B cell (primary cell): ENCODE measurements around the gene ANXA1. TPM values are rescaled to one million over a fixed set of nuclear protein-coding genes. Genes with fewer than 3 reads are reported as not detected.

Experiments used
- ATAC-seq: fragments of 200-7000 bp; cut with Tn5 transposase; one replicate; pipeline ENCODE4 v1.10.0; 2021; ENCODE audit warnings: low read depth, mild to moderate bottlenecking, moderate number of reproducible peaks, moderate library complexity
- CTCF ChIA-PET: fragments of 350-600 bp; sonication (Branson Sonifier 250); formaldehyde crosslinking; loops from one replicate; lab custom pipeline; 2021; ENCODE audit warnings: antibody characterized with exemption, inconsistent platforms; lab: Charles Lee
- POLR2A ChIA-PET: fragments of 350-600 bp; sonication (Branson Sonifier 250); formaldehyde crosslinking; loops from one replicate; lab custom pipeline; 2021; ENCODE audit warnings: antibody characterized with exemption; lab: Charles Lee
- DNase-seq: peaks from one replicate; pipeline ENCODE4 v3.0.0; 2013
- H2AFZ ChIP-seq: 2 replicates; pipeline ENCODE4 v1.6.1; 2012; ENCODE audit warnings: mild to moderate bottlenecking, low read depth, low read length; ENCODE audit not compliant: insufficient read depth, poor library complexity, severe bottlenecking
- H3K27ac ChIP-seq, 2 donors: 1 replicate in 1 of 2; 2 replicates in 1 of 2; pipeline ENCODE4 v1.5.1; 2012 to 2013; ENCODE audit warnings: low read length in 2 of 2, mild to moderate bottlenecking in 2 of 2, moderate library complexity in 1 of 2
- H3K27me3 ChIP-seq, 4 experiments: fragments of 200-600 bp in 1 of 4; sonication (generic) in 1 of 4; replicated peaks in 1 of 4; 1 replicate in 2 of 4; 2 replicates in 2 of 4; pipeline versions ENCODE4 v1.6.1 to v1.7.0; 2013 to 2016; ENCODE audit warnings: low read length in 3 of 4, mild to moderate bottlenecking in 2 of 4, mixed read lengths in 1 of 4, moderate library complexity in 1 of 4; ENCODE audit not compliant: insufficient read depth in 4 of 4, control insufficient read depth in 3 of 4; ENCODE audit errors: control extremely low read depth in 1 of 4
- H3K36me3 ChIP-seq, 2 experiments: replicated peaks in 1 of 2; 1 replicate in 1 of 2; 2 replicates in 1 of 2; pipeline versions ENCODE4 v1.6.1 to v1.7.1; 2013; ENCODE audit warnings: low read length in 1 of 2; ENCODE audit not compliant: insufficient read depth in 2 of 2, control insufficient read depth in 1 of 2; ENCODE audit errors: control extremely low read depth in 1 of 2, extremely low read depth in 1 of 2
- H3K4me1 ChIP-seq, 2 donors: fragments of 200-600 bp in 1 of 2; sonication (generic) in 1 of 2; 1 replicate in 1 of 2; 2 replicates in 1 of 2; pipeline versions ENCODE4 v1.5.1 to v1.6.1; 2013 to 2017; ENCODE audit warnings: low read length in 2 of 2; ENCODE audit not compliant: control insufficient read depth in 2 of 2, insufficient read depth in 2 of 2
- H3K4me2 ChIP-seq: replicated peaks from 2 replicates; pipeline ENCODE3; 2012; ENCODE audit warnings: mild to moderate bottlenecking, low read depth, low read length; ENCODE audit not compliant: poor library complexity, severe bottlenecking
- H3K4me3 ChIP-seq, 5 experiments: fragments of 200-600 bp in 1 of 5; sonication (generic) in 1 of 5; 1 replicate in 3 of 5; 2 replicates in 2 of 5; pipeline versions ENCODE4 v1.5.1 to v1.7.0; 2011 to 2016; ENCODE audit warnings: low read length in 4 of 5, mild to moderate bottlenecking in 4 of 5, low read depth in 2 of 5, control low read depth in 1 of 5, moderate library complexity in 1 of 5; ENCODE audit not compliant: insufficient read depth in 1 of 5; ENCODE audit errors: control extremely low read depth in 1 of 5, extremely low read depth in 1 of 5
- H3K79me2 ChIP-seq: fragments of 200-600 bp; sonication (generic); one replicate; pipeline ENCODE4 v1.6.0; 2016; ENCODE audit warnings: low read length; ENCODE audit not compliant: control insufficient read depth, insufficient read depth
- H3K9ac ChIP-seq: fragments of 200-600 bp; sonication (generic); 2 replicates; pipeline ENCODE4 v1.6.1; 2017; ENCODE audit warnings: mild to moderate bottlenecking, low read length, moderate library complexity
- H3K9me3 ChIP-seq, 3 donors: one replicate each; pipeline versions ENCODE4 v1.6.1 to v1.7.1; 2013; ENCODE audit warnings: low read length in 2 of 3; ENCODE audit not compliant: control insufficient read depth in 2 of 3, insufficient read depth in 1 of 3; ENCODE audit errors: control extremely low read depth in 1 of 3
- H4K20me1 ChIP-seq: 2 replicates; pipeline ENCODE4 v1.6.0; 2012; ENCODE audit warnings: mild to moderate bottlenecking, low read length; ENCODE audit not compliant: insufficient read depth, control insufficient read depth, poor library complexity, severe bottlenecking
- H3K27ac Mint-ChIP-seq: one replicate; pipeline ENCODE4 v1.8.0; 2021; ENCODE audit warnings: mixed read lengths
- H3K27me3 Mint-ChIP-seq: one replicate; pipeline ENCODE4 v1.8.0; 2021; ENCODE audit warnings: mixed read lengths
- H3K4me1 Mint-ChIP-seq: one replicate; pipeline ENCODE4 v1.8.0; 2021; ENCODE audit warnings: mixed read lengths
- H3K4me3 Mint-ChIP-seq: one replicate; pipeline ENCODE4 v1.8.0; 2021; ENCODE audit warnings: mixed read lengths
- H3K9me3 Mint-ChIP-seq: one replicate; pipeline ENCODE4 v1.8.0; 2022; ENCODE audit warnings: mixed read lengths; ENCODE audit not compliant: insufficient read depth
- EZH2 ChIP-seq: IDR thresholded peaks from 2 replicates; pipeline ENCODE4 v1.6.1; 2012; ENCODE audit warnings: borderline replicate concordance, low read depth, mild to moderate bottlenecking, moderate library complexity, low read length; ENCODE audit not compliant: insufficient read depth, poor library complexity, severe bottlenecking
- WGBS: methylation state at CpG from one replicate; pipeline ENCODE4 v1.1.5; 2013; ENCODE audit warnings: missing lambda C conversion rate; ENCODE audit not compliant: insufficient coverage; 5-methylcytosine and 5-hydroxymethylcytosine counted together
- intact Hi-C: fragments of 100-400 bp; cut with micrococcal nuclease; formaldehyde crosslinking; loops from one replicate; pipeline ENCODE4 v1.10.0; 2022
- polyA plus RNA-seq: library from polyadenylated mRNA; depleted of rRNA; stranded (reverse); fragments of >200 nt; gene quantifications from 2 replicates; pipeline ENCODE4 v1.2.3, GENCODE V29; 2012
- total RNA-seq, 2 donors: library from RNA; stranded (reverse); fragments of 120-200 nt in 1 of 2; gene quantifications; 1 replicate in 1 of 2; 2 replicates in 1 of 2; pipeline versions ENCODE4 v1.2.3 to v1.2.4, GENCODE V29; 2013 to 2022
- TF ChIP-seq, protein P1 (sequence below): fragments of 200-600 bp; IDR thresholded peaks from one replicate; pipeline ENCODE4 v1.8.0; 2022; ENCODE audit warnings: antibody characterized with exemption, mild to moderate bottlenecking

ANXA1 gene
- total and polyA plus RNA-seq, 2 donors (not counting 1 experiment from before 2014, with no cell fraction given): 0.99 to 15.4 TPM

DNA sequence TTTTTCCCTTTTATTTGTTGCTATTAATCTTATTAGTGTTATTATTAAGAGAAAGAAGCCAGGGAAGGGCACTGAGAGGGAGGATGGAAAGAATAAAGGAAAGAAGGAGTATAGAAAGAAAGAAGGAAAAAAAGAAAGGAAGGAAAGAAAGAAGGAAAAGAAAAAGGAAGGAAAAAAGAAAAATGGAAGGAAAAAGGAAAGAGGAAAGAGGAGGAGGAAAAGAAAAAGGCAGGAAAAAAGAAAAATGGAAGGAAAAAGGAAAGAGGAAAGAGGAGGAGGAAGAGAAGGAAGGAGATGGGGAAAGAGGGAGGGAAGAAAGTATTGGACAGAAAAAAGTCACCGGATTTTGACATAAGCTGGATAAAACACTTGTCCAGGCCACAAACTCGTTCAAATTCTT is 47.8 kb downstream of the ANXA1 start:
- Histone ChIP-seq H3K9me3 (no peaks in the 10 kb centered on the region), H3K36me3 (no peaks in the 10 kb centered on the region), H3K4me3 (no peak overlapping the region), H3K27me3 (no peaks in the 10 kb centered on the region), H4K20me1 (no peaks in the 10 kb centered on the region), H3K4me2 (no peak overlapping the region), H2AFZ (no peak overlapping the region), H3K9ac (no peak overlapping the region), H3K79me2 (no peaks in the 10 kb centered on the region), H3K27ac (no peak overlapping the region), H3K4me1 (no peaks in the 10 kb centered on the region)
- CTCF ChIA-PET: no interaction called here
- DNase-seq (no peak), ATAC-seq (no peak)
- WGBS: 33% methylated on average over 1 of the region's 2 CpGs
- no peaks in the 10 kb centered on the region for H3K9me3 Mint-ChIP-seq
- peaks cover 3% of the 10 kb centered on the region for H3K27me3 Mint-ChIP-seq
- no peaks in the 10 kb centered on the region for H3K4me1 Mint-ChIP-seq
- H3K27ac Mint-ChIP-seq: no peak overlapping the region
- no peak overlapping the region for H3K4me3 Mint-ChIP-seq
- POLR2A ChIA-PET: no interaction called here
- intact Hi-C loops: no loop called here
- no peak for TF ChIP-seq EZH2
- TF ChIP-seq, protein P1, sequence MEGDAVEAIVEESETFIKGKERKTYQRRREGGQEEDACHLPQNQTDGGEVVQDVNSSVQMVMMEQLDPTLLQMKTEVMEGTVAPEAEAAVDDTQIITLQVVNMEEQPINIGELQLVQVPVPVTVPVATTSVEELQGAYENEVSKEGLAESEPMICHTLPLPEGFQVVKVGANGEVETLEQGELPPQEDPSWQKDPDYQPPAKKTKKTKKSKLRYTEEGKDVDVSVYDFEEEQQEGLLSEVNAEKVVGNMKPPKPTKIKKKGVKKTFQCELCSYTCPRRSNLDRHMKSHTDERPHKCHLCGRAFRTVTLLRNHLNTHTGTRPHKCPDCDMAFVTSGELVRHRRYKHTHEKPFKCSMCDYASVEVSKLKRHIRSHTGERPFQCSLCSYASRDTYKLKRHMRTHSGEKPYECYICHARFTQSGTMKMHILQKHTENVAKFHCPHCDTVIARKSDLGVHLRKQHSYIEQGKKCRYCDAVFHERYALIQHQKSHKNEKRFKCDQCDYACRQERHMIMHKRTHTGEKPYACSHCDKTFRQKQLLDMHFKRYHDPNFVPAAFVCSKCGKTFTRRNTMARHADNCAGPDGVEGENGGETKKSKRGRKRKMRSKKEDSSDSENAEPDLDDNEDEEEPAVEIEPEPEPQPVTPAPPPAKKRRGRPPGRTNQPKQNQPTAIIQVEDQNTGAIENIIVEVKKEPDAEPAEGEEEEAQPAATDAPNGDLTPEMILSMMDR: peak; percentile 15

DNA sequence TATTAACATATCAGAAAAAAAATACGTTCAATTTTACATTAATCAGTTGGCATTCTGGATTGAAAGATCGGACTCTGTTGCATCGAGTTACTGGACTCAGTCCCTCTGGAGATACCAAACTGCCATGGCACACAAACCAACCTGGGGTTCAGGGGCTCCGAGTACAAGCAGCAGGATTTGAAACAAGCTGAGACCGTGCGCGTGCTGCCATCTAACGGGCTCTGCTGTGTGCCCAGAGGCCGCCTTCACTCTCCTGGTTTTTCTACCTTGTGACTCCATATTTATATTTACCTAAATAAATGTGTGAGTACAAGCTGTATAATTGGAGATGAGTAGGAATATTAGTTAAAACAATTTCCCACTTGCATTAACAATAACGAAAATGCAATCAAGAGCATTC is 48.2 kb downstream of the ANXA1 start:
- intact Hi-C loops: loop anchor here (2.0 to 5.0 kb wide), 3 partner anchors 1367 to 1542 kb away; no protein-coding TSS in a partner anchor
- no peaks in the 10 kb centered on the region for H3K27me3 ChIP-seq
- TF ChIP-seq EZH2: no peak
- TF ChIP-seq, protein P1: no peak
- no peak overlapping the region for H3K27ac ChIP-seq
- no peak for ATAC-seq
- H3K4me1 Mint-ChIP-seq: no peaks in the 10 kb centered on the region
- H3K9ac ChIP-seq: no peak overlapping the region
- no peak overlapping the region for H3K4me3 Mint-ChIP-seq
- H3K9me3 Mint-ChIP-seq: no peaks in the 10 kb centered on the region
- no peaks in the 10 kb centered on the region for H3K4me1 ChIP-seq
- H4K20me1 ChIP-seq: no peaks in the 10 kb centered on the region
- H3K4me3 ChIP-seq: no peak overlapping the region
- no peaks in the 10 kb centered on the region for H3K79me2 ChIP-seq
- no peaks in the 10 kb centered on the region for H3K36me3 ChIP-seq
- POLR2A ChIA-PET: no interaction called here
- DNase-seq: no peak
- H2AFZ ChIP-seq: no peak overlapping the region
- WGBS: 76% methylated on average over 3 of the region's 10 CpGs
- CTCF ChIA-PET: no interaction called here
- H3K4me2 ChIP-seq: no peak overlapping the region
- H3K27ac Mint-ChIP-seq: no peak overlapping the region
- peaks cover 3% of the 10 kb centered on the region for H3K27me3 Mint-ChIP-seq
- no peaks in the 10 kb centered on the region for H3K9me3 ChIP-seq
